Kidney tubule cell (primary cell): ENCODE measurements around the gene DUS4L.
"Not testable (repeated sequence)": the region's sequence is repeated elsewhere in the genome, so short reads cannot be mapped to it uniquely, and the experiment has no call there.

ENCODE experiments used
- DNase-seq: peaks from one replicate; pipeline ENCODE4 v3.0.0-alpha.2; 2018; ENCODE audit warnings: low spot score

The DUS4L gene

GRCh38 chr7:107563775-107564552 is at the start of gene DUS4L, which contains the start of gene COG5:
Gene DUS4L (plus strand): TSS chr7:107563971. CDS start chr7:107567071, 3,100 bp downstream.
Gene COG5 (minus strand): TSS chr7:107563920. CDS start chr7:107563896, 24 bp downstream.
- DNase-seq, result peak; percentile 84

- DNase-seq, result no peak
Observed at GRCh38 chr7:107526672-107527071, 37.1 kb upstream of the DUS4L start.

- DNase-seq, result no peak
Observed at GRCh38 chr7:107527196-107527595, 36.6 kb upstream of the DUS4L start.

GRCh38 chr7:107528461-107528860 is 35.3 kb upstream of the DUS4L start:
- peak; percentile 66 for DNase-seq

GRCh38 chr7:107530751-107531150 is 33.0 kb upstream of the DUS4L start:
- no peak for DNase-seq

GRCh38 chr7:107534139-107534538 is 29.6 kb upstream of the DUS4L start:
- DNase-seq, result no peak

GRCh38 chr7:107537228-107537627 is 26.5 kb upstream of the DUS4L start:
- DNase-seq, result not testable (repeated sequence)

- no peak for DNase-seq
Observed at GRCh38 chr7:107538001-107538400, 25.8 kb upstream of the DUS4L start.

GRCh38 chr7:107543338-107543993 is 20.3 kb upstream of the DUS4L start:
- no peak for DNase-seq

GRCh38 chr7:107544848-107545591 is 18.8 kb upstream of the DUS4L start:
- DNase-seq, result no peak

- no peak for DNase-seq
Observed at GRCh38 chr7:107551936-107552335, 11.8 kb upstream of the DUS4L start.

GRCh38 chr7:107555893-107556292 is 7.9 kb upstream of the DUS4L start:
- no peak for DNase-seq

- DNase-seq, result peak; percentile 64
Observed at GRCh38 chr7:107559864-107560263, 3.9 kb upstream of the DUS4L start.

GRCh38 chr7:107560898-107561516 is 2.8 kb upstream of the DUS4L start:
- peak; percentile 37 for DNase-seq

GRCh38 chr7:107563081-107563774 is 543 bp upstream of the DUS4L start:
- DNase-seq, result peak; percentile 9

- DNase-seq, result peak; percentile 91
Observed at GRCh38 chr7:107564553-107565298, 955 bp downstream of the DUS4L start.

GRCh38 chr7:107570298-107570697 is 6.5 kb downstream of the DUS4L start:
- no peak for DNase-seq

GRCh38 chr7:107573537-107573936 is 9.8 kb downstream of the DUS4L start:
- no peak for DNase-seq

GRCh38 chr7:107579554-107579884 is 15.7 kb downstream of the DUS4L start:
- DNase-seq, result no peak

- peak; percentile 79 for DNase-seq
Observed at GRCh38 chr7:107579885-107580715, 16.3 kb downstream of the DUS4L start, which contains the start of gene BCAP29. Gene BCAP29 (plus strand): TSS chr7:107580246. CDS start chr7:107580773, 527 bp downstream.
